HS-5 (cell line): Measurements from ENCODE around the gene TTF2.

ENCODE experiments used
- DNase-seq: peaks from one replicate; pipeline ENCODE4 v3.0.0-alpha.2; 2012; ENCODE audit warnings: low read depth

TTF2 gene

DNA sequence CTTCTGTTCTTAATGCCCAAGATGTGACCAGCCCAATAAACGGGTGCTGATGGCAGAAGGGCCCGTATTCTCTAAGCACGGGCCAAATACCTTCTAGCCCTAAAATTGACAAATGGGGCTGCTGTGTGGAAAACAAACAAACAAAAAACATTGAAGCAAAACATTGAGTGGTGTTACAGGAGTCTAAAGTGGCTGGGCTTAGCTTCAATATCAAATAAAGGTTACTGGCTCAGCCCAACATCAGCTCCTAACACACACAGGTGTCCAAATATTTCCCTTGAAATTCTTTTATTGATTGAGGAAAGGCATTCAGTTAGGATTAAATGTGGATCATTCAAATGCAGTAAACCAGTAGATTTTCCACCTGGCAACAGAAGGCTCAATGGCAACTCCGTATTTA is 13.3 kb upstream of the TTF2 start:
- no peak for DNase-seq

DNA sequence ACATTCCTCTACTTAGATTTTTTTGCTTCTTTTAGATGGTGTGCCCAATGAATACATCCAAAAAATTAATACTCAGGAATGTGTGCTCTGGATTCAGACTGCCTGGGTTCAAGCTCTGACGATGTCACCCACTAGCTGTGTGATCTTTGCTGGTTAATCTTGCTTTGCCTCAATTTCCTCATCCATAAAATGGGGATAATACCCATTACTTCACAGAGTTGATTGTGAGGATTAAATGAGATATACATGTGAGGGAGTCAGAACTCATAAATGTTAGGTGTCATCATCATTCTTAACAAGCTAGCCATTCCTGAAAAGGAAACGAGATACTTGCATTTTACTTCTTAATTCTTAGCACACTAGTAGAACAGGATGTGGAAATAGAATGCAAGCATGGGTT is 12.9 kb upstream of the TTF2 start:
- no peak for DNase-seq

DNA sequence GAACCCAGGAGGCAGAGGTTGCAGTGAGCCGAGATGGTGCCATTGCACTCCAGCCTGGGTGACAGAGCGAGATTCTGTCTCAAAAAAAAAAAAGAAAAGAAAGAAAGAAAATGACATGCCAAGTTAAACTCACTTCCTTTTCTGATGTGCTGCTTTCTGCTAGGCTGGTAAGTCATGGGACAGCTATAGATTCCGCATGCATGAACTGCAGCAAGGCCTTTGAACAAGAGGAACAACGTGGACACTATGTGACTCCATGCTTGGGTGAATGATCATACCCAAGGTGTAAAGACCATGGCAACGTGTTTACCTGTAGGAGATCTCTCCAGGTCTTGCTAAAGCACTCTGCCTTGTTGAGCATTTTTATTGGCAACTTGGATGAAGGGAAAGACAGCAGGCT is 10.3 kb upstream of the TTF2 start:
- DNase-seq = no peak

DNA sequence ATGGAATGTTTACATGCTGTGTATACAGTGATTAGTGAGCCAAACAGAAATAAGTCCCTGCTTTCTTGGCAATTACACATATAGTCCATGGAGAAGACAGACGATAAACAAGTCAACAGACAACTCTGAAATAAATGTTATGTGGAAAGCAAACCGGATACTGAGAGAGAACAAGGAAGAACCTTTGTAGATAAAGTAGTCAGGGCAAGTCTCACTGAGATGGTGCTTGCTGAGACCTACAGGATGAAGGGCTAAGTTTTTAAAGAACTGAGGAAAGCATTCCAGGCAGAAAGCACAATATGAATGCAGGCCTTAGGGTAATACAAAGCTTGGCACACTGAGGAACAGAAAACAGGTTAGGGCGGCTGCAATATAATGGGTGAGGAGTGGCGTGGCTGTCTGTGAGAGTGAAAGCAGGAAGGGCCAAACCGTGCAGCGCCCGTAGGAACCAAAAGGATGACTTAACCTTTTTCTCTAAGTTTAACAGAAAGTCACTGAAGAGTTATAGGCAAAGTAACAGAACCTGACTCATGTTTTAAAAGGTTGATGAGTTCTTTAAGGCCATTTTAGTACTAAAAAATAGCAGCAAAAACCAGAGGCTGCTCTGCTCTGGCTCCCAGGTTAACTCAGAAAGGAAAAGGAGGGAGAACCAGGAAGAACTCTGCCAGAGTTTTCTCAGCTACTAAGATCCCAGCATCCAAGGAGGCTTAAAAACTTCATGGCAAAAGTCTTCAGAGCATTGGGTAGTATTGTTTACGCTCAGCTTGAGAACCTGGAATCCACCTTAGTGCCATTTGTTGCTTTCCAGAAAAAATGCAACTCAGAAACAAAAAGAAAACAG is 8.7 kb upstream of the TTF2 start:
- DNase-seq = no peak

DNA sequence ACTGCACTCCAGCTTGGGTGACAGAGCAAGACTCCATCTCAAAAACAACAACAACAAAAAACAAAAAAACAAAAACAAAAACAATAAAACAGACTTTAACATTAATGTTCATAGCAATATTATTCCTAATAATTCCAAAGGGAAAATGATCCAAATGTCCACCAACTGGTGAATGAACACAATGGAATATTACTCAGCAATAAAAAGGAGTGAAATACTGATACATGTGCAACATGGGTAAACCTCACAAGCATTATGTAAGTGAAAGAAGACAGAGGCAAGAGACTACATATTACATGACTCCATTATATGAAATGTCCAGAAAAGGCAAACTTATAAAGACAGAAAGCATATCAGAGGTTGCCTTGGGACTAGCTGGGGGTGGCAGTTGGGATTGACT is 6.1 kb upstream of the TTF2 start:
- DNase-seq = no peak

DNA sequence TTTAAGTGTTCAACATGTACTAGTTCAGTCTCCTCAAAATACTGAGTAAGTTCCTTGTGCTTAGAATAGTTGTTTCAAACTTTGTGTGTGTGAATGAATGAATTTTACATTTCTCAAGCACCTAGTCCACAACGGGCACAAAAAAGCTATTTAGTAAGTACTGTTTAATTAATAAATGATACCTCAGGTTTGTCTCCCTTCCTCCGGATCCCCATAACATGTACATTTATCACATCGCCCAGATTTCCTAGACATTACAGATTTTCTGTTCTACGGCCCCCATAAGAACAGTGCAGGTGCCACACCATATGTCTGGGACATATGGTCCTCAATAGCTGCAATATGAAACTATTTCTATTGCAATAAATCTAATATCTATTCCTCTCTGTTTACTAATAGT is 1.3 kb upstream of the TTF2 start:
- DNase-seq = no peak

DNA sequence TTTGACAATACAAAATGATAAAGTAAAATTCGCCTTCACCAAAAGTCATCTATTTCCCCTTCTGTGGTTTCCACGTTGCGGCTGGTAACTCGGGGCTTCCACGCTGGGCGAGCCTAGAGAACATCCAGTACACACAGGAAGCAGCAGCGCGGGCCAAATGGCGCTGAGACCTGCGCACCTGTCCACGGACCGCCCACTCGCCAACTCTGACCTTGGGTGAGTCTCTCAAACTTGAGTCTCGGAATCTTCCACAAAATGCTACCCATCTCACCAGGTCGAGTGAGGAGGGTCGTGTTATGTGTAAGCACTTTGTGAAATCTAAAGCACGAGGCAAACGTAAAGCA is 820 bp upstream of the TTF2 start:
- no peak for DNase-seq

DNA sequence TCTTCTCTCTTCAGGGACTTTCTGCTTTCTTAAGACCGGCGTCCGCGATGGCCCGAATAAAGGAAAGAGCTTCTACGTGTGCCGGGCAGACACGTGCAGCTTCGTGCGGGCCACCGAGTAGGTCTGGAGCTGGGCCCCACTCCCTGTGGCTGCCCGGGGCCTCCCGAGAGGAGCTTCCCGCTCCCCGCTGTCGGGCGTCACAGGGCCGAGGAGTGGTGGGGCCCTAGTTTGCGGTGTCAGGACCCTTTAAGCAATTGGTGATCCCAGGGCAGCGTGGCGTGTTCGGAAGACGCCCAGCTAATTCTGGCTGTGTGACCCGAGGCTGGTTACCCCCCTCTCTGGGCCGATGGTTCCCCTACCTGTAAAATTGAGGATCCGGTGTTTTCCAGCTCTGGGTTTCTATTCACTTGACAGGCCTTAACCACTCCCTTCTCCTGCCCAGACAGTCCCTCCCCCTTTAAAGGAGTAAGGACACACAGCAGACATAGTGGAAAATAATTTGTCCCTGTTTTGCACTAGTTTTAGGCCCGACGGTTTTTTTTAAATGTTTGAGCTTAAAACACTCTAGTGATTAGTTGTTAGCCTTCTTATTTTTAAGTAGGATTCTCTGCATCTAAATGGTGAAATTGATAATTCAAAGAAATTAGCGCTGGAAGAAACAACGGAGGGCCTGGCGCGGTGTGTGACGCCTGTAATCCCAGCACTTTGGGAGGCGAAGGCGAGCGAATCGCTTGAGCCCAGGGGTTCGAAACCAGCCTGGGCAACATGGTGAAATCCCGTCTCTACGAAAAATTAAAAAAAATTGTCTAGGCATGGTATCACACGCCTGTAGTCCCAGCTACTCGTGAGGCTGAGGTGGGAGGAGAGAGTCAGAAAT is 553 bp downstream of the TTF2 start:
- no peak for DNase-seq

DNA sequence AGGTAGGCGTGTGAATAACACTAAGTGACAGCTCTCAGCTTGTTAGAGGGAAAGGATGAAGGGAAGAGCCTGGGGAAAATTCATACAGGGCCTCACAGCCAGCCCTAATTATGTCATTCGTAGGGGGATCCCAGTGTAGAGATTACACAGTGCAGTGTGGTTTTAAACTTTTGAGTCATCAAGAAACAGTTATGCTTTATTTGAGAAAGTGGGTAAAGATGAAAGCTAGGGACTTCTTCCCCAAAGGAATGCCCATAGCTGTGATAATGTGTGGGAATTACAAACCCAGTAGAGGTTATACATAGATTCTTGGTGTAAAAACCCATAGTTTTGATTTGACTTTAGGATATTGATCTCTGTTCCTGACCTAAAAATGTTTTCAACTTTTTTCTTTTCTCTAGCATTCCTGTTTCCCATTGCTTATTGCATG is 1.9 kb downstream of the TTF2 start:
- DNase-seq = no peak

DNA sequence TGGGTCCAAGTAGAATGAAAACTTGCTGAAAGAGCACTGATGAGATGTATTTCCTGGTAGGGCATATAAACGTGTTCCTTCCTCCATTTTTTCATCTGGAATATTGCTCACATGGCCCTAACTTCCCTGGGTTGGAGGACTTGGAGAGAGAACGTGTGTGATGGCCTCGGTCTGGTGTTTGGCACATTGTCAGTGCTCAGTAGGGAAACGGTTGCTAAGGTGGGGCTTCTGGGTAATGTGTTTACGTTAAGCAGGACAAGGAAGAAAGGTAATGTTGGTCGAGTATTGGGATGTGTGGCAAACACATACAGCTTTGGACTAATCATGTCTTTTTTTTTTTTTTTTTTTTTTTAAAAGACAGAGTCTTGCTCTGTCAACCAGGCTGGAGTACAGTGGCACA is 6.2 kb downstream of the TTF2 start:
- no peak for DNase-seq

DNA sequence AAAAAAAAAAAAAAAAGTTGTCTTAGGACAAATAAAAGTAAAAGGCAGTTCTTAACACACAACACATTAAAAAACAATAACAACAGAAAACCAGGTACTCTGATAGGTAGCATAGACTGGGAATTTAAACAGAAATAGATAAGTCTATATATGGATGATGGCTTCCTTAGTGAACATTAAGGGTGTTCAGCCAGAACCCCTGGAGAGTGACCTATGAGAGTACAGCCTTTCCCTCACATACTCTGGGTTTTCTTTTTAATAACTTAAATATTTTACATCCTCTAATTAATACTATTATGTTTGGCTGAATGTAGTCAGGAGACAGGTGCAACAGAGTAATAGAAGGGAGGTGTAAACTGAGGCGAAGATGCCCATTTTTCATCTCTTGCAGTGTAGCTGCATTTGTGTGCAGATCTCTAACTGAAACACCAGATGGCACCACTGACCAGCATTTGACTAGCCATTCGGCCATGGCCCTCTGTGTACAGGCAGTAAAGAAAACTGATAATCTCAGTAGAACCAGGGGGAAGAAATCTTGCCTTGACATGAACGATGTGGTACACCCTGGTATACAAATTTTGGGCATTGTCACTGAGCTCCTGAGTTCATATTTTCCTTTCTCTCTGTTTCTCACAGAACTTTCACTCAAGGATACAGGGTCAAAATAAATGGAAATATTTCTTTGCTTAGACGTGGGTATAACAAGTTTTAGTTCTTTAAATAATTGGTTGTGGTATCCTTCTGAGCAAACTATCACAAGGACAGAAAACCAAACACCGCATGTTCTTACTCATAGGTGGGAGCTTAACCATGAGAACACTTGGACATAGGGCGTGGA is 7.6 kb downstream of the TTF2 start:
- no peak for DNase-seq

DNA sequence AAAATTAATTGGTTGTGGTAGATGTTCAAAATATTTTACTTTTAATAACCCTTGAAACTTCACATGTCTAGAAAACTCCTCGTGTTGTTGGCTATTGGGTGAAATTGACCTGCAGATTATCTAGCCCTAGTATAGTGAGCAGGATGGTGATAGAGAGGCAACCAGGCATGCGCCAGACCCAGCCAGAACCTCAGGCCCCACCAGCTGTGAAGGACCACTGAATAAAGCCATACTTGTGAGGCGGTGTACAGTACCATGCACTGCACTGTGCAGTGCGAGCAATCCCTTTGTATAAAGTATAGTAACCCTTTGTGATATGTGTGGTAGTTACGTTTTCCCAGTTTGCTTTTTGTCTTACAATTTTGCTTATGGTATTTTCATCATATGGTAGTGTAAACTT is 8.5 kb downstream of the TTF2 start:
- no peak for DNase-seq

DNA sequence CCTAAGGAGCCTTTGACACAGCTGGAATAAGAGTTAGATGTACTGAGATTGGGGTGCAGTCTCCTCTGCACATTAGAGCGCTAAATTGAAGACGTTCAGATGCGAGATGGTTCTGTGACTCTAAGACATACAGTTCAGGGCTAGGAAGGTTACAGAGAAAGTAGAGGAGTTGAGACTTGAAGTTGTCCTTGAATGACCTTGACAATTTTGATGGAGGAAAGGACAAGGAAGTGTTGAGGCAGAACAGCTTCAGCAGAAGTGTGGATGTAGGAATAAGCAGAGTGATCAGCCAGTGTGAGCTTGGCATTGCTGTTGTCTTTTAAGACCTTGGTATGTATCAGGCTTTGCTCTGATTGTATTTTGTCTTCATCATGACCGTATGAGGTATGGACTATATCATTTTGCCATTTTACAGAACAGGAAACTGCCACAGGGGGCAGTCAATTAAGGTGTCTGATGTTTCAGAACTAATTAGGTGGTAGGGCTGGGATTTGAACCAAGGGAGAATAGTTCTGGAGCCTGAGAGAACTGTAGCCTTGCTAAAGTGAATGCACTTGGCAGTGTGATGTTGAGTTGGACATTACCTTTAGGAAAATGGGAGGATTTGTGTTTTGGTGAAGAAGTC is 9.2 kb downstream of the TTF2 start:
- DNase-seq = no peak

DNA sequence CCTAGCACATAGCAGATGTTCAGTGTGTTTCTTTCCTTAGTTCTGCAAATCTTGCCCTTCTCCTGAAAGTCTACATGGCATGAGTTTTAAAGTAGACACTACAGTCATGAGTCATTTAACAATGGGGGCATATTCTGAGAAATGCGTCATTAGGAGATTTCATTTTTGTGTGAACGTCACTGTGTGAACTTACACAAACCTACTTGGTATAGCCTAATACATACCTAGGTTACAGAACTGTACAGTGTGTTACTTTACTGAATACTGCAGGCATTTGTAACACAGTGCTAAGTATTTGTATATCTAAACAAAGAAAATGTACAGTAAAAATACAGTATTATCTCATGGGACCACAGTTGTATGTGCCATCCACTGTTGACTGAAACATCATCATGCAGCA is 10.0 kb downstream of the TTF2 start:
- no peak for DNase-seq

DNA sequence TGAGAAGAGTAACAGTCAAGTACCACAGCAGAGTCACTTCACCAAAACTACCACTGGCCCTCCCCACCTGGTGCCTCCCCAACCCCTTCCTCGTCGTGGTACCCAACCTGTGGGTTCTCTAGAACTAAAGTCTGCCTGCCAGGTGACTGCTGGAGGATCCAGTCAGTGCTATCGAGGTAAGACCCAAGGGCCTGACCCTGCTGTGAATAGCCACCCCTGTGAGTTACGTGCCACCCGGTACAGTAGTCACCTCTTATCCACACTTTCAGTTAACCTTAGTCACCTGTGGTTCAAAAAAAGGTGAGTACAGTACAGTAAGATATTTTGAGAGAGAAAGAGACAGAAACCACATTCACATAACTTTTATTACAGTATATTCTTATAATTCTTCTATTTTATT is 16.5 kb downstream of the TTF2 start:
- no peak for DNase-seq

DNA sequence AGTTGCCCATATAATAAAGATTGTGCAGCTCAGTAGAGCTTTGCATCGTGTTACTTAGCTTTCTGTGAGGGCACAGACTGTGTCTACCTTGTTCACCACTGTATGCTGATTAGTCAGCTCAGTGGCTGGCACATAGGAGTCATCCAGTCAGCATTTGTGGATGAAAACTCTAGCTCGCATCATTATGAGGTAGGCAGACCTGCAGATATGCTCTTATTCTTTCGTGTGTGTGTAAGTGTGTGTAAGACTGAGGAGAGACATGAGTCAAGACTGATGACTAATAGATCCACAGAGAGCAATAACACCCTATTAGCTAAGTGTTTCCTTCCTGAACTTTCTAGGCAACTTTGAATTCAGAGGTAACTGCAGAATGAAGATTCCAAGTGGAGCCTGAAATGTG is 17.1 kb downstream of the TTF2 start:
- DNase-seq = peak; percentile 77

DNA sequence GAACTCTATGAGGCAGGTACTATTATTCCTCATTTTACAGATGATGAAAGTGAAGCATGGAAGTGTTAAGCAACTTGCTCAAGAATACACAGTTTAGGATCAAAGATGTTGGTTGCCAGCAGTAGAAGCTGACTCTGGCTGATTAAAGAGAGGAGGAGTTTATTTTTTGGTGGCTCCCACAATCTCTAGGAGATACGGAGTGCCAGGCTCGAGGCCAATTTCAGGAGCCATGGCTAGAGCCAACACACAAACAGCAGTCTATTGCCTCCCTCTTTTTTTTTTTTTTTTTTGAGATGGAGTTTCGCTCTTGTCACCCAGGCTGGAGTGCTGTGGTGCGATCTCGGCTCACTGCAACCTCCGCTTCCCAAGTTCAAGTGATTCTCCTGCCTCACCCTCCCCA is 19.6 kb downstream of the TTF2 start:
- no peak for DNase-seq

DNA sequence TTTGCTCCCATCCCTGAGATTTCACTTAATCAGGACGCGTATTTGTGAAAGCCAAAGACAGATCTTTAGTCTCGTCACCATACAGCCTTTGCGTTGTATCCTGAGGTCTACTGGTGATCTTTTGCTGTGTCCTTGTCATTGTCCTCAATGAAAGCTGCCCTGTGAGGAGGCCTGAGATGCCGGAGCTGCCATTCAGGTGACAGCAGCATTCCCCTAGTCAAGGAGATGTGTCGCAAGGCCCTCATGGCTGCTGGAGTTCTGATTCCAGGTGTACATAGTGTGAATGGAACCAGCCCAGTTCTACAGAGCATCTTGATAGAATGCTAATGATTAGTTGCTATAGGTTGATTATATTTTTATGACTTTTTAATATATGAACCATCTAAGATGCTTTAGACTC is 24.1 kb downstream of the TTF2 start:
- no peak for DNase-seq

DNA sequence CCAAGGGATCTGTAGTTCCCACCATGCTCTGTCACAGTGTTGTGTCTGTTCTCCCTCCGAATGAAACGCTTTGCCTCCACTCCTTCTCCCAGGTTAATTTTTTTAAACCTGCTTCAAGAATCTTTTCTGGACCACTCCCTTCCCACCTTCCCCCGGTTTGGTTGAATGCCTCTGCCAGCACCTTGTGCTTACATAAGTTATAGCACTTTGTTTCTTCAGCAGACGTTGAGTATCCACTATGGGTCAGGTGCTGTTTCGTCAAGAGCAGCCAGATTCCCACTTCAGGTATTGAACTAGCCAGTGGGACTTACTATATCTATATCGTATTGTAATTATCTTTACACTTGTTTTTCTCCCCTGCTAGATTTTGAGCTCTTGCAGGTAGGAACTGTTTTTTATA is 27.6 kb downstream of the TTF2 start:
- no peak for DNase-seq

DNA sequence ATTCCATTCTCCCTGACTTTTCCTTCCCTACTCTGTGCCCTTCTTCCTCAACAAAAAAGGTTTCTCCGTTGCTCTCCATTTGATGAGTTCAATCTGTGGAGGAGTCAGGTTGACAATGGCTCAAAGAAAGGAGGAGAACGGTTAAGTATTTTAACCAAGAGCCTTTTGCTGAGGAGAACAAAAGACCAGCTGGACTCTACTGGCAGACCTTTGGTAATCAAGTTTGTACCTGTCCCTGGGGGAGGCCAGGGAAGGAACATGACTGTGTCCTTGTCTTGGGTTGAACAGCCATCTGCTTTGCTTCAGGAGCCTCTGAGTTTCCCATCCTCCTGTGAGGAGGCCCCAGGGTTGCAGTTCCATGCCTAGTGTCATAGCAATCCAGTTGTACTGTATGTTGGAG is 29.9 kb downstream of the TTF2 start:
- no peak for DNase-seq

DNA sequence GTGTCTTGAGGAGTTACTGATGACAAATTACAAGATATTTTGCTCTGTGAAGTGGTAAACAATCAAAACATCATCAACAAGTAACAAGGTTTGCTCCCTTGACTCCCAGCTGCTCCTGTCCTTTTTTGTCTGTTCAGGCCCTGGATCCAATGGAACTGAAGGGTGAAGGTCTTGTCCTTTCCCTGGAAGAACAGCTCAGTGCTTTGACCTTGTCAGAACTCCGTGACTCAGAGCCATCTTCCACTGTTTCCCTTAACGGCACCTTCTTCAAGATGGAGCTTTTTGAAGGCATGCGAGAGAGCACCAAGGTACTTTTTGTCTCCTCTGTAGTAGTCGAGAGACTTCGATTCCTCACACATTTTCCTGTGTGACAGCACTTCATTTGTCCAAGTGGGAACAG is 32.5 kb downstream of the TTF2 start:
- DNase-seq = no peak

DNA sequence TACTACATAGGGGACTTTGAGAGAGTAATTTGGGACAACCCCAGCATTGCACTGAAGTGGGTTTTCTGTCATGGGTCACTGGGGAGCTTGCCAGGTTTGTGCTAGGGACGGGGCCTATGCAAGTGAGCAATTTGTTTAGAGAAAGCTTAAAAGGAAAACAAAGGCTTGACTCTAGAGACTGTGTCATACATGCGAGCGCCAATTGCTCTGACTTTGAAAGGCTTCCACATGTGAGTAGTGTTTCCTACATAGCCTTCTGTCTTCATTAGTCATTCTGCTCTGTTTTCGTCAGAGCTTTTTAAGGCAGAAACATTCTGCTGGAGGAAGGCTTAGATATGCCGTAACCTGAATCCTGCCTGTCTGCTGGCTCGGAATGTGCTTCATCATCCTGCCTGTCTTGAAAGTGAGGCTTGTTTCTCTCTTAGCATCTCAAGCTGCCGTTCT is 33.0 kb downstream of the TTF2 start:
- peak; percentile 91 for DNase-seq
